GM18520 (cell line): ENCODE measurements around the gene SMU1.

Experiments
- ATAC-seq: cut with Tn5 transposase; IDR thresholded peaks from one replicate; pipeline ENCODE4 v1.9.1; 2021; ENCODE audit not compliant: unreplicated experiment

The SMU1 gene

DNA sequence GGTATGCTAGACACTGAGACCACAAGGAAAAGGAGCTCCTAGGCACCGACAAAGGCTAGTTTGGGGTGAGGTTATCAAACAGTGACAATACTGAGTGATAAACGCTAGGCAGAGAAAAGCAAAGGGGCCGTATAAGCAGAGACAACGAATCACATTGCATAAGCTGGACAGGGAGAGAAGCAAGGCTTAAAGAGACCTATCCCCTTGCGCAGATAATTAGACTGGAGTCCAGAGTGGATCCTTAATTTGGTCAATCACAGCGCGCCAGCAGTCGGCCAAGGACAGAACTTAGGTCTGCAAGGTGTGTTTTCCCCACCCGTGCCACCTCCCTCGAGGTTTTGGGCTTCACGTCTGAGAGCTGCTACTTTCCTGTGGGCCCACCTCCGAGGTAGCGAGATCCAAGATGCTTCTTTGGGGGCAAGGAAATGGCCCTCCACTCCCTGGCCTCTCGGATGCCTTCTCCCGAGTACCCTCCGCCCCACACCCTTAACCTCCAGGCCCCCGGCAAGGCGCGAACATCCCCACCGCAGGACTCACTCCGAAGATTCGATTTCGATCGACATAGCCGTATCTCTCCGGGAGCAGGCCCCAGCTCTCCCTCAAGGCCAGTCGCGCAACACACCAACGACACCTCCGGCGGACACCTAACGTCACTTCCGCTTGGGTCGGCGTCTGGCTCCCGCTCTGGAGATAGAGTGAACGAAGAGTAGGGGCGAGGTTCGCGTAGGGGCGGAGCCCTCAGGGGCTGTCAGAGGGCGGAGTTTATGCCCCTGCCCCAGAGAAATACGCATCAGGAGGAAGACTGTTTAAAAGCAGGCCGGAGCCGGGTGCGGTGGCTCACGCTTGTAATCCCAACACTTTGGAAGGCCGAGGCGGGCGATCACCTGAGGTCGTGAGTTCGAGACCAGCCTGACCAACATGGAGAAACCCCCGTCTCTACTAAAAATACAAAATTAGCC lies at the start of gene SMU1:
Gene SMU1, minus strand, starts transcription at position 629 of the 959 bp plus-strand sequence. Its CDS starts 66 bp downstream, at position 563.
- peak; percentile 98 for ATAC-seq

DNA sequence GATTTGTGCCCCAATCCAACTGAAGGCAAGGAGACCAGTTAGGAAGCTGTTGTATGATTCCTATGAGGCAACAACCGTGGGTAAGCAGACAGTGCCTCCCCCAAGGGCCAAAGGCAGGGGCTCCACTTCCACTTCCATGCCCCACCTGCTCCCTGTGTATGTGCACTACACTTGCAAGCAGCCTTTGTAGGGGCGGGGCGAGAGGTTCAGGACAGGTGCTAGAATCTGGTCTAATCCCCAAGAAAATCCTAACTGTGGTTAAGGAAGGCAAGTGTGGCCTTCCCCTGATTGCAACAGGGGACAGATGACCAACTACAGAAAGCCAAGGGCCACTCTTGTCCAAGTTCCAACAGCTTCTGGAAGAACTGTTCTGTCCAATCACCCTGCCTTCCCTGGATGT lies 49.0 kb upstream of the SMU1 start:
- ATAC-seq, result no peak

DNA sequence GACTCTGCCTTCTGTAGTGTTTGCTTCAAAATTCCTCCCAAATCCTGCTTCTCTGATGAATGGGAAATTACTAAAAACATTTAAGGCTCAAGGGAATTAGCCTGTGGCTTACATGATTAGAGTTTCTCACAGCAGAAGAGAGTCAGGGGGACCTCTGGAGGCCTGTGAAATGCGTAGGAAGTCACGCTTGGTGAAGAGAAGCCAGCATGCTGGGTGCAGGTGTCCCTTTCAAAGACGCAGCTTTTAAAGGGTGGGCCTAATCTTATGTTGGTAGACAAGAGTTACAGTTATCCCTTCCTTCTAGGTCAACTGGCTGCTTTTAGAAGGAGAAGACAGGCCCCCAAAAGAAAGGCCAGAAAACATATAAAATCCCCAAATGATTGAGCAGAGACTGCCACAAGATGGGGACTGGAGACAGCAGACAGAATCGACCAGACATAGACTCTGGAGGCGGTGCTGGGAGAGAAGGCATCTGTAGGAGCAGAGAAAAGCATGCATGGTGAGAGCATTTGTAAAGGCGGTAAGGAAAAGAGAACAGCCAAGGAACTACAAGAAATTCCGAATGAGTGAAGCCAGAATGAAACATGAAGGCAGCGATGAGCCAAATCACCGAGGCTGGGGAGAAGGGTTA lies 48.4 kb upstream of the SMU1 start:
- ATAC-seq, result no peak

- no peak for ATAC-seq
Observed at GRCh38 chr9:33124046-33124445, 47.6 kb upstream of the SMU1 start.

GRCh38 chr9:33123407-33124031 lies 47.0 kb upstream of the SMU1 start:
- no peak for ATAC-seq

GRCh38 chr9:33120620-33121019 lies 44.1 kb upstream of the SMU1 start:
- ATAC-seq, result no peak

- no peak for ATAC-seq
Observed at GRCh38 chr9:33117796-33118195, 41.3 kb upstream of the SMU1 start.

- ATAC-seq, result no peak
Observed at GRCh38 chr9:33117306-33117705, 40.8 kb upstream of the SMU1 start.

GRCh38 chr9:33116860-33117259 lies 40.4 kb upstream of the SMU1 start:
- no peak for ATAC-seq

DNA sequence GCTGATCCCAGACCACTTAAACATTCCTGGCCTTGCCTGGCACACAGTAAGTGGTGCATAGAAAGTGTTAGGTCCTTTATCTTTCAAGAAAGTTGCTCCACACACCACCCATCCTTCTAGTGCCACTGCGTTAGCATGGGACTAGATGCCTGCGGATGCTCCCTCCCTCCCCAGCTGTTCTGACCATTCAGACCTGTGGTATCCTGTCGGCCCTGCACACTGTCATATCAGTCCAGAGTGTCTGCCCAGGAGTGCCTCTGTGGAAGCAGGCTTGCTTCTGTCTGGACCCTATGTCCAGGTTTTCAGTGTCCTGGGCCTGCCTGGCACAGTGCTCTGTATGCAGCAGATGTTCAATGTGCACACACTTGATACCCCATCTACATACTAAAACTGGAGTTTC lies 38.3 kb upstream of the SMU1 start:
- no peak for ATAC-seq

DNA sequence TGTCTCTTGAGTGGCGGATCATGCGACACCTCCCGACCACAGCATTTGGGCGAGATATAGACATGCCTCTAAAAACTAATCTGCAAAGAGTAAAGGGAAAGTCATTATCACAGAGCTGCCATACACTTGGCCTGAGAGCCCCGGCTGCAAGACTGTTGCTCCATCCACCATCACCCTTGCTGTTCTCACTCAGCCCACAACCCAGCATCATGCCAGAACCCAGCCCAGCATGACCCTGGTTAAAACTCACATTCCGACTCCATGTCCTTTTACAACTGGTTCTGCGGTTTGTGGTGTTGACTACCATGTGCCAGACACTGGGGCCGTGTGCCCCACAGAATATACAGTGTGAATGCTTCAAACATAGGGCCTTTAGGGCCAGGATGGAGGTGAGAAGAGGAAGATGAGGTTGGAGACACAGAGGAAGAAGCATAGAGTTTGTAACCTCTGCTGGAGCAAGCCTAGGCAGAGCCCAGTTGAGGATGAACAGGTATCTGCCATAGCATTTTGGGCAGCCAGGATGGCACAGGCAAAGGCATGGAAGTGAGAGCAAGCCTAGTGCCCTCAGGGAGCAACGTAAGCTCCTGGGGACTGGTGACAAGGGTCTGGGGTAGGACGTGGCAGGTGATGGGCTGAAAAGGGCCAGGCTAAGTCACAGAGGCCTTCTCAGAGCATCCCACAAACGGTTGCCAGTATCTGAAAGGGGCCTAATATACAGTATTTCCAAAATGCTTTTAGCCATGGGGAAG lies 37.5 kb upstream of the SMU1 start:
- ATAC-seq, result no peak

DNA sequence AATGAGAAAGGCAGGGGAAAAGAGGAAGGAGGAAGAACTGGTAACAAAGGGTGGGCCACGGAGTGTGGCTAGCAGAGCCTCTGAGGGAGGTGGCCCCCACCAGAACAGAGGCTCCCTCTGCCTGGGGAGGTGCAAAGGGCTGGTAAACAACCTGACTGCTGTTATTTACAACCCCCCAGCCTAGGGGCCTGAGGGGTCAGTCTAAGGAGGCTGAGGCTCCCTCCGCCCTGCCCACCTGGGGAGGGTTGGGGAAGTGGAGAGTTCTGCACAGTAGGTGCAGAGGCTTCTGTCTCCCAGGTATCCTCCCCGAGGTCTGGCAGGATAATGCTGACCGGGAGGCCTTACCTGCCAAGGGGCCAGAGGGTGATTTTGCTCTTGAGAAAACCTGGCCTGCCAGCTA lies 35.6 kb upstream of the SMU1 start:
- ATAC-seq, result no peak

GRCh38 chr9:33111631-33112030 lies 35.2 kb upstream of the SMU1 start:
- no peak for ATAC-seq

DNA sequence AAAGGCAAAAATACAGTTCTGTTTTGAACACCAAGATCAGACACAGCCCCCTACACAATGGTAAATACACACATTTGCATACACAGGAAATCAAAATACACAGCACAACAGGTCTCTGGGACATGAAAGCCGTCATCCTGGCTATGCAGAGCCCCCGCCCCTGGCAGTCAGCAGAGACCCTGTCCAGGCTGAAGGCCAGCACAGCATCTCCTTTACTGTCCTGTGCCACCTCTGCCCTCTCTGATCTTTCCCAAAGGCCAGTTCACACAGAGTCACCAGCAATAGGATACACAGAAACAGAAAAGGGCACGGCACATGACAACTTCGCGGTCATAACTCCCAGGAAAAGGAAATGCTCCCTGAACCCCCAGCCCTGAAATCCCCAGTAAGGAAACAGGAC lies 34.2 kb upstream of the SMU1 start:
- no peak for ATAC-seq

DNA sequence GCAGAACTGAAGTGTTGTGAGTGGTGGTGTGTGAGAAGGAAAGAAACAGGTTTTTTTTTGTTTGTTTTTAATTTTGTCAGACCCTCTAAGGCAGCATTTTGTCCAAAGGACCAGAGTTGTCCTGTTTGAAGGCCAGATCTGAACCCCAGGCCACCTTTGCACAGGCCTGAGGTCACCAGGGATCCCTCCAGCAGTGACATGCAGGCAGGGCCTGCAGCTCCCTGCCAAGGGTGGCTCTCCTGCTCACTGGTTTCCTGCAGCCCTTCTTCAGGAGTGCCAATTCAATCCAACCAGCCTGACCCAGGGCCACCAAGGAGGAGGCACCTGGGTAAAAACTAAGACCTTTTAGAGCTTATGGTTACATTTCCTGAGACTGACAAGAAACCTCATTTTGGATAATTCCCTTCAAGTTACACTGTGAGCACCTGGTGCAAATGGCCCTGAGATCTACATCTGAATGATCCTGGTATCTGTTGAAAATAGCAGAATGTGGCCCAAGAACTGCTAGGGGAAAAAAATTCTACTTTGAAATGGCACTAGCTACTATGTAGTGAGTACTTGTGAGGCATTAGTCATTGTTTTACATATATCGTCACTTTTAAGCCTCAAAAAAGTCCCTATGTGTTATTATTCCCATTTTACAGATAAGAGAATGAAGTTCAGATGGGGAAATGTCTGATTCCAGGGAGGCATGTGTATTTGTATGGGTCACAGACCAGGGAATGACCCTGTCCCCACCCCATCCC lies 33.5 kb upstream of the SMU1 start:
- no peak for ATAC-seq

DNA sequence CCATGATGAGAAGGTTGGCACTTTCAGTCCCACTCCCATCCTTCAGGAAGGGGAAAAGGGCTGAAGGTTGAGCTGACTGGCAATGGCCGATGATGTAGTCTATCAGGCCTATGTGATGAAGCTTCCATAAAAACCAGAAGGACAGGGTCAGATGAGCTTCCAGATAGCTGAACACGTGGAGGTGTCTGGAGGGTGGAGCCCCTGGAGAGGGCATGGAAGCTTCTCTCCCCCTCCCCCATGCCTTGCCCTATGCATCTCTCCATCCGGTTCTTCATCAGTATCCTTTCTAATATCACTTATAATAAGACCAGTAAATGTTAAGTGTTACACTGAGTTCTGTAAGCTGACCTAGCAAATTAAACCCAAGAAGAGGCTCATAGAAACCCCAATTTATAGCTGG lies 32.6 kb upstream of the SMU1 start:
- no peak for ATAC-seq

- no peak for ATAC-seq
Observed at GRCh38 chr9:33108472-33108871, 32.0 kb upstream of the SMU1 start.

GRCh38 chr9:33107762-33108161 lies 31.3 kb upstream of the SMU1 start:
- ATAC-seq, result no peak

DNA sequence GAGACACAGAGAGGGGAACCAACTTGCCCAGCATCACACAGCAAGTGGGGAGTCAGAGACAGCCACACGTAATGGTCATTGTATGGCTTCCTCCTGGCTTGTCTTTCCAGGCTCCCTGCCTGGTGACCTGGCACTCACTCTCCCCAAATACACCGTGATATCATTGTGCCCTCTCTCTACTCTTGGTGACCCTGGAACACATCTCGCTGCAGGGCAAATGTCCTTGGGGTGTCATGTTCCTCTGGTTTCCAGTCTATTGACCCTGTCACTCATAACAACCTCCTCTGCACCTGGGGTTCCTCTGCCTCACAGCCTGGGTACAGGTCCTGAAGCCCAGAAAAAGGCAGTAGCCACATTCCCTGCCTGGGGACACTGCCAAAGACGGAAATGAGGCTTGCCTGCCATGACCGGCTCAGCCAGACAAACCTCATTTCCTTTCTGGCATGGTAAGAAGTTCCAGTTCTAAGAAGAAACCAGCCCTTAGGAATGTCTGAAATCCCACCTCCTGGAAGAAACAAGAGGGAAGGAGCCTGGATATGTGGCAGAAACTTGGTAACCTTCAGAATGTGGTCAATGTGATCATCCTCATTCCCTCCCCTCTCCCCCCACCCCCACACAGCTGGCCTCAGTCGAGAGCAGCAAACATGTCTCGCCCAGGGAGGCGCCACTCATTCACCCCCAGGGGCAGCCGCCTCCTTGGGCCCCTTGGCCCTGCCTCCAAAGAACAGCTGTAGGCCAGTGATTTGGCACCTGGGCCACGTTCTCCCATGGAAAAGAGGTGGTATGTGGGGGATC lies 30.6 kb upstream of the SMU1 start:
- no peak for ATAC-seq

DNA sequence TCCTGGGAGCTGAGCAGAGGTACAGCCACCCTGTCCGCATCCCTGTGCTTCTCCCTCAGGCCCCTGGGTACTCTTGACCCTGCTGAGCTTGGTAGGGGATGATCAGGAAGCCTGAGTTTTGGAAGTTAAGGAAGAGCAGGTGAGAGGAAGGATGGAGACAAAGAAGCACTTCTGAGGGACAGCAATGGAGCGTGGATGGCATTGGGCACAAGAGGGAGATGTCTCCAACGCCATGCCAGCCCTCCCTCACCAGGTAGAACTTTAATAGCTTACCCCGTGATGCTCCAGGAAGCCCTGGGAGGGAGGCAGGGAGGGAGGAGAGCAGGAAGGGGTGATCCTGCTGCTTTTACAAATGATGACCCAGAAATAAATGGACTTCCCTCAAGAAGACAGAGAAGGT lies 29.9 kb upstream of the SMU1 start:
- no peak for ATAC-seq
